Small intestine (tissue), 7 donors: ENCODE results near the gene TMEM132C. TPM values are rescaled to one million over a fixed set of nuclear protein-coding genes. Genes with fewer than 3 reads are reported as not detected.
"Not testable (repeated sequence)": the region's sequence is repeated elsewhere in the genome, so short reads cannot be mapped to it uniquely, and the experiment has no call there.

ENCODE experiments used
- DNase-seq, 2 donors: peaks; one replicate each; pipeline versions ENCODE4 v3.0.0 to v3.0.0-alpha.2; 2013
- FAIRE-seq: peaks from 2 replicates; lab custom pipeline; 2012; peaks lifted over from hg19 to GRCh38; lab: Jason Lieb, UNC
- H3K27ac ChIP-seq, 3 donors: one replicate each; pipeline ENCODE4 v1.5.1; 2013; ENCODE audit warnings: low read length in 2 of 3, mild to moderate bottlenecking in 2 of 3, control low read depth in 1 of 3, inconsistent platforms in 1 of 3, low read depth in 1 of 3, moderate library complexity in 1 of 3
- H3K27me3 ChIP-seq, 3 donors: one replicate each; pipeline ENCODE4 v1.6.1; 2013; ENCODE audit warnings: low read length in 3 of 3, inconsistent platforms in 1 of 3; ENCODE audit not compliant: control insufficient read depth in 3 of 3, insufficient read depth in 3 of 3
- H3K36me3 ChIP-seq, 3 donors: one replicate each; pipeline ENCODE4 v1.6.1; 2013; ENCODE audit warnings: low read length in 3 of 3, inconsistent platforms in 1 of 3, low read depth in 1 of 3, mild to moderate bottlenecking in 1 of 3, moderate library complexity in 1 of 3; ENCODE audit not compliant: control insufficient read depth in 3 of 3, insufficient read depth in 2 of 3
- H3K4me1 ChIP-seq, 3 donors: one replicate each; pipeline ENCODE4 v1.6.1; 2013; ENCODE audit warnings: low read length in 2 of 3, inconsistent platforms in 1 of 3, low read depth in 1 of 3, mild to moderate bottlenecking in 1 of 3, moderate library complexity in 1 of 3; ENCODE audit not compliant: control insufficient read depth in 3 of 3, insufficient read depth in 2 of 3
- H3K4me3 ChIP-seq, 3 donors: one replicate each; pipeline ENCODE4 v1.5.1; 2013; ENCODE audit warnings: low read length in 3 of 3, control low read depth in 1 of 3, inconsistent platforms in 1 of 3, low read depth in 1 of 3, mild to moderate bottlenecking in 1 of 3, moderate library complexity in 1 of 3
- H3K9me3 ChIP-seq, 2 donors: one replicate each; pipeline ENCODE4 v1.6.1; 2013; ENCODE audit warnings: low read depth in 1 of 2, low read length in 1 of 2; ENCODE audit not compliant: control insufficient read depth in 2 of 2, insufficient read depth in 1 of 2
- WGBS, 3 donors: extraction: QIAGEN DNeasy Blood & Tissue Kit; methylation state at CpG; one replicate each; pipeline ENCODE4 v1.1.7; 2013; 5-methylcytosine and 5-hydroxymethylcytosine counted together
- polyA plus RNA-seq, 4 donors: library from polyadenylated mRNA; stranded (reverse) in 3 of 4; unstranded in 1 of 4; fragments of 200-250 nt in 3 of 4; fragments of 120-200 nt in 1 of 4; gene quantifications; one replicate each; pipeline versions ENCODE4 v1.2.1 to v1.2.3, GENCODE V29; 2013
- donor health status: healthy with polysubstance abuse.
- donor health status: control.
- donor health status: control.
- donor health status: Bipolar disorder and iron deficiency.
- donor health status: healthy.

The TMEM132C gene
- polyA plus RNA-seq, 4 donors, result 0.27 to 3.2 (median 0.27) TPM; not detected in 1

DNA sequence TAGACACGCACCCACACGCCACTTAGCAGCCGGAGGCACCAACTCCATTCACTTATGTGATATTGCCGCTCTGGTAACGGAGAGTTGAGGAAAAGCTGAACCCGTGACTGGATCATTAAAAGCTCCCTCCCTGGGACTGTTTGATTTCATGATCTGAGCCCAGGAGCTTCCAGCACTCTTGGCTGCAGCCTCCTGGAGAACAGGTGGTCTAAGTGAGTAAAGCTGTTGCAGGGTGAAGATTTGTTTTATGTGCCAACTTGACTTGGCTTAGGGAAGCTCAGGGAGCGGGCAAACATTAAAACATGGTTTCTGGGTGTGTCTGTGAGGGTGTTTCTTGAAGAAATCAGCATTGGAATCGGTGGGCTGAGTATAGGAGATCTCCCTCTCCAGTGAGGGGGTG is 16.9 kb upstream of the TMEM132C start:
- Histone ChIP-seq H3K27ac (no peak overlapping the region), H3K36me3 (no peaks in the 10 kb centered on the region), H3K4me3 (no peak overlapping the region), H3K27me3 (no peaks in the 10 kb centered on the region), H3K9me3 (peaks cover 0 to 4% of the 10 kb centered on the region in 2 donors), H3K4me1 (no peaks in the 10 kb centered on the region)
- no peak for FAIRE-seq
- DNase-seq, result no peak
- WGBS, 3 donors, result 67 to 80% (median 68%) methylated on average over 8 of the region's 8 CpGs

DNA sequence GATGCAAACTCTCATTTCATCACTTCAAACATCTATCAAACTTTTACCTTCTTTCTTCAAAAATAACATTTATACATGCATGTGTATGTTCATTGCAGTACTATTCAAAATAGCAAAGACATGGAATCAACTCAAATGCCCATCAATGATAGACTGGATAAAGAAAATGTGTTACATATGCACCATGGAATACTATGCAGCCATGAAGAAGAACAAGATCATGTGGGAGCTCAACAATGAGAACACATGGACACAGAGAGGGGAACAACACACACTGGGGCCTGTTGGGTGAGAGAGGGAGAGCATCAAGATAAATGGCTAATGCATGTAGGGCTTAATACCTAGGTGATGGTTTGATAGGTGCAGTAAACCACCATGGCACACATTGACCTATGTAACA is 13.1 kb upstream of the TMEM132C start:
- not testable (repeated sequence) for H3K36me3 ChIP-seq, FAIRE-seq, H3K27me3 ChIP-seq, DNase-seq, H3K4me1 ChIP-seq, H3K4me3 ChIP-seq, H3K27ac ChIP-seq, H3K9me3 ChIP-seq

DNA sequence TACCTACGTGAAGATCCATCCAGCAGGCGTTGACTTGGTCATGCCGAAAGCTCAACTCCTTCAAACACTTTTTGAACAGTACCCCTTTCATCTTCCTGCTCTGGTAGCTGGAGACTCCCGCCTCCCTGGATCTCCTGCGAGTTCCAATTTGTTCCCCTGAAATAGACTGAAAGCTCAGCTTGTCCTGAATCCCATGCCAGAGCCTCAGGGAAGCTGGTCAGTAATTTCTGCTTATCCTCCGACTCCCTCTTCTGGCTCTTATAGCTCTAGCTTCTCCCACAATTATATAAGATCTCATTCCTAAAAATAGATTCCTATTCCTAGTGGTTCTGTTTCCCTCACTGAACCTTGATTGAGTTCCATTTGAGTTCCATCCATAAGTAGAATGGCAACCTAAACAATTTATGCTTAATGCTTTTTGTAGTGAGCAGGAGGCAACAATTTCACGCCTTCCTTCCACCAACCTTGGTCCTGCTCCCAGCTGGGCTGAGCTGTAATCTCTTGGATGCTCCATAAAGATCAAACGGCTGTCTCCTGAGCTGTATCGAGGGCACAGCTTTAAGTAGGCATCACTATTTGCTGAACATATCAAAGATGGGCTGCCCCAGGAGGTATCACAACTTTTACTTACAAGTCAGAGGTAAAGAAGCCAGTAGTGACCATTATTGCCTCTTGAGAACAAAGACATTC is 8.0 kb upstream of the TMEM132C start:
- Histone ChIP-seq H3K4me3 (no peak overlapping the region), H3K27ac (no peak overlapping the region), H3K36me3 (no peaks in the 10 kb centered on the region), H3K27me3 (no peaks in the 10 kb centered on the region), H3K4me1 (no peaks in the 10 kb centered on the region), H3K9me3 (no peaks in the 10 kb centered on the region)
- WGBS, 3 donors, result 45 to 49% (median 46%) methylated on average over 9 of the region's 9 CpGs
- DNase-seq (no peak), FAIRE-seq (no peak)

DNA sequence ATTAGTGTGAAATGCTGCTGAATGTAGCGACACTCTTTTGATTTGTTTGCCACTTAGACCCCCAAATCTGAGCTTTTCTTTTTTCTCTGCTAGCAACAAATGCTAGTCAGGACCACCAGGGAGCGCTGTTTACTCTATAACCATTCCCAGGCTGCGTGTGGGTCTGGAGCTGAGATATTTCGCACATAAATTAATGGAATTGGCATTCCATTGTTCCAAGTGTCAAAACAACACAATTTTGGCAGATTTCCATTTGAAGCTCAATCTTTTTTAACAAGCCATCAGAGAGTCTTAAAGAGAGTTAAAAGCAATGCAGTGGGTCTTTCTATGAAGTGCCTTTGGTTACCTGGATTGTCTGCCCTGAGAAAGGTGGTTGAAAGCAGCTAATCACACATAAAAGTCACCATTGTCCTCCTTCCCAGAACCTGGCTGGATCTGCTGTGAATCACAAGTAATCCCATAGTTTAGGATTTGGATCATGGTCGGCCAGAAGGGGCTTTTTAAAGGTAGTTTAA is 7.4 kb upstream of the TMEM132C start:
- Histone ChIP-seq H3K4me3 (no peak overlapping the region), H3K4me1 (no peaks in the 10 kb centered on the region)
- no peak for FAIRE-seq

DNA sequence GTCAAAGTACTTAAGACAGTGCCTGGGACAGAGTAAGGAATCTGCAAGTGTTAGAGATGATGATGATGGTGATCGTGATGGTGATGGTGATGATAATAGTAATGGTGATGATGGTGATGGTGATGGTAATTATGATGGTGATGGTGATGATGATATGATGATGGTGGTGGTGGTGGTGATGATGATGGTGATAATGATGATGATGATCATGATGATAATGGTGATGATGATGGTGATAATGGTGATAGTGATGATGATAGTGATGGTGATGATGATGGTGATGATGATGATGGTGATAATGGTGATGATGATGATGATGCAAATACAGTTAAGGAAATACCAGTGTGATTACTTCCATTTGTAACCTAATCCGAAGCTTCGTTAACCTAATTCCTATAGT is 5.2 kb upstream of the TMEM132C start:
- H3K4me3 ChIP-seq, result no peak overlapping the region
- H3K27me3 ChIP-seq, result peaks cover 0 to 18% (median 2%) of the 10 kb centered on the region in 3 donors
- no peak for FAIRE-seq
- no peak for DNase-seq
- 91 to 94% (median 93%) methylated on average over 3 of the region's 3 CpGs for WGBS, 3 donors
- no peaks in the 10 kb centered on the region for H3K4me1 ChIP-seq
- H3K27ac ChIP-seq, result no peak overlapping the region
- H3K36me3 ChIP-seq, result no peaks in the 10 kb centered on the region
- H3K9me3 ChIP-seq, result no peaks in the 10 kb centered on the region

More for the DNA sequence above, 7.4 kb upstream of the TMEM132C start:
- 9 to 15% (median 9%) methylated on average over 5 of the region's 5 CpGs for WGBS, 3 donors
- H3K36me3 ChIP-seq, result no peaks in the 10 kb centered on the region
- no peak overlapping the region for H3K27ac ChIP-seq
- no peaks in the 10 kb centered on the region for H3K9me3 ChIP-seq
- H3K27me3 ChIP-seq, result no peaks in the 10 kb centered on the region
- peak; percentile 3 to 34 for DNase-seq

DNA sequence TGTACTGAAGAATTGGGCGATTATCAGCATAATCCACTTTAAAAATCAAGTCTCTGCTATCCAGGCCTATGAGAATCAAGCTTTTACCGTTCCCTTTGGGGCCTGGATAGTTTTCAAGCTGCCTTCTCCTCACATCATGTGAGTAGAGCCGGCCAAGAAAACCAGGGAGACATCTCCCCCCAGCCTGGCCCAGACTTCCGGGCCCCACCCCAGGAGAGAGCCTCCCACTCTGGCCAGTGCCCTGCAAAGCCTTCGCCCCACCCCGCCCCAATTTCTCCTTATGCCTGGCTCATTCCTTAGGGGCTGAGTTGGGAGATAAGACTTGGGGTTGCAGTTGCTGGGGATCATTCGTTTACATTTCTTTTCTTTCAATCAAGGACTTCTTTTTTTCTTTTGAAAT is 1.4 kb upstream of the TMEM132C start:
- Histone ChIP-seq H3K27ac (no peak overlapping the region), H3K27me3 (peaks cover 17 to 43% (median 17%) of the 10 kb centered on the region in 3 donors), H3K4me1 (no peaks in the 10 kb centered on the region), H3K36me3 (no peaks in the 10 kb centered on the region), H3K9me3 (no peaks in the 10 kb centered on the region), H3K4me3 (no peak overlapping the region)
- FAIRE-seq, result no peak
- WGBS, 3 donors, result 22 to 29% (median 22%) methylated on average over 7 of the region's 7 CpGs
- no peak for DNase-seq

DNA sequence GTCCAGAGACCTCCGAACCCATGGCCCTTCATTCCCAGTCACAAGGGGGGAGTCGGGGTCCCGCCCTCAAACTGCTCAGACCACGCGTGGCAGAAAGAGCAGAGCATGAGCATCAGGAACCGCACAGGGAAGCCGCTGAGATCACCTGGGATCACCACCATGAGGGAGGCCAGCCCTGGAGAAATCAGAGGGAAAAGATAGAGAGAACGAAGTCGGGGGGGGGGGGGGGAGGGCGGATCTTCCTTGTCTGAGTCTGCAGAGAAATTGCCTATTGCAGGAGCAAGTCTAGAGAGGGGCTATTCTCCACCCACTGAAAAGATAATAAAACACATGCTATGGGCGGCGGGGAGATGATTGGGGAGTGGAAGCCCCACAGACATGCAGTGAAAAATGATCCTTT is 884 bp upstream of the TMEM132C start:
- Histone ChIP-seq H3K27me3 (peaks cover 17 to 43% (median 17%) of the 10 kb centered on the region in 3 donors), H3K27ac (no peak overlapping the region), H3K9me3 (no peaks in the 10 kb centered on the region), H3K36me3 (no peaks in the 10 kb centered on the region), H3K4me1 (no peaks in the 10 kb centered on the region), H3K4me3 (no peak overlapping the region)
- FAIRE-seq (no peak), DNase-seq (no peak)
- 14 to 24% (median 21%) methylated on average over 11 to 12 of the region's 12 CpGs for WGBS, 3 donors

DNA sequence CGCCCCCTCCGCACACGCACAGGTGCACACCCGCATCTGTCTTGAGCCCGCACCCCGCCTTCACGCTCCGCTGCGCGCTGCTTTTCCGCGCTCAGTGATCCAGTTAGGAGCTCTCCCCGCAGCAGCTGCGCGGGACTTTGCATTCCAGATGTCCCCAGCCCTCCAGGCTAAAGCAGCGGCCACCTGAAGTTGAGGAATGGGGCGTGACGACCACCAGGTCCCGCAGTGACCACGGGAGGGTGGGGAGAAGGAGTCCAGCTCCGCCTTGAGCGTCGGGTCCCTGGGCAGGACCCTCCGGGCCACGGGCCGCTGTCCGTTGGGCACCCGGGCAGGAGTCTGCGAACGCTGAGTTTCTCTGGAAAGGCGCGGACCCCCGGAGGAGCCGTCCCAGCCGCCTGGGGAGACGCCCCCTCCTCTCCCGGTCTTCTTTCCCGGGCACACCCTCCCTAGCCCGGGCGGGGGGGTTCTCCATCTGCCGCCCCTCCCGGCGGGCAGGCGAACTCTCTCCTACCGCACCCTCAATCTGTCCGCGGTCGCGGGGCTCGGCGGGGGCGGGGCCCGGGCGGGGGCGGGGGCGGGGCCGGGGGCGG is 334 bp upstream of the TMEM132C start:
- no peak for FAIRE-seq
- no peak for DNase-seq
- H3K4me1 ChIP-seq, result no peaks in the 10 kb centered on the region
- WGBS, 3 donors, result 3 to 10% (median 7%) methylated on average over 44 to 58 of the region's 58 CpGs
- H3K27me3 ChIP-seq, result peaks cover 17 to 43% (median 17%) of the 10 kb centered on the region in 3 donors
- no peak overlapping the region for H3K27ac ChIP-seq
- no peaks in the 10 kb centered on the region for H3K9me3 ChIP-seq
- peak overlapping the region in 2 of 3 donors; percentile 28 to 34 for H3K4me3 ChIP-seq
- H3K36me3 ChIP-seq, result no peaks in the 10 kb centered on the region
